Stimulated activated CD8-positive, alpha-beta memory T cell treated with anti-CD3 and anti-CD28 coated beads, Interleukin-12 subunit alpha, Interleukin-12 subunit beta, amount 100 ng/mL, for 1 hour (primary cell): ENCODE data around the gene SYT12.
"Not testable (repeated sequence)": the region's sequence is repeated elsewhere in the genome, so short reads cannot be mapped to it uniquely, and the experiment has no call there.

Experiments
- DNase-seq: peaks from one replicate; pipeline ENCODE4 v3.0.0-alpha.2; 2020; ENCODE audit warnings: low read depth

Gene SYT12

GRCh38 chr11:67022961-67023956, at the start of gene SYT12:
TSS of gene SYT12 (plus strand) at chr11:67023134. CDS start at chr11:67030145, 7,011 bp downstream.
- no peak for DNase-seq

GRCh38 chr11:66973956-66974580, 48.9 kb upstream of the SYT12 start:
- DNase-seq: no peak

GRCh38 chr11:66974724-66975404, 48.1 kb upstream of the SYT12 start, which contains the start of gene C11orf86:
TSS of gene C11orf86 (plus strand) at chr11:66975304. CDS start at chr11:66975363, 59 bp downstream.
- no peak for DNase-seq

- DNase-seq: no peak
These were observed 47.4 kb upstream of the SYT12 start for GRCh38 chr11:66975405-66976027.

- DNase-seq: no peak
These were observed 46.9 kb upstream of the SYT12 start for GRCh38 chr11:66976028-66976467.

- DNase-seq: no peak
These were observed 46.0 kb upstream of the SYT12 start for GRCh38 chr11:66976925-66977324.

- DNase-seq: no peak
These were observed 44.7 kb upstream of the SYT12 start for GRCh38 chr11:66978229-66978628.

- DNase-seq: no peak
These were observed 44.2 kb upstream of the SYT12 start for GRCh38 chr11:66978717-66979116.

GRCh38 chr11:66979336-66979980, 43.5 kb upstream of the SYT12 start:
- DNase-seq: no peak

GRCh38 chr11:66981976-66982578, 40.9 kb upstream of the SYT12 start:
- no peak for DNase-seq

GRCh38 chr11:66983275-66983924, 39.5 kb upstream of the SYT12 start:
- no peak for DNase-seq

- no peak for DNase-seq
These were observed 37.3 kb upstream of the SYT12 start for GRCh38 chr11:66985508-66986177.

GRCh38 chr11:66986178-66986545, 36.8 kb upstream of the SYT12 start:
- no peak for DNase-seq

- DNase-seq: no peak
These were observed 35.7 kb upstream of the SYT12 start for GRCh38 chr11:66987158-66987620.

- DNase-seq: no peak
These were observed 34.9 kb upstream of the SYT12 start for GRCh38 chr11:66987924-66988637.

- not testable (repeated sequence) for DNase-seq
These were observed 34.2 kb upstream of the SYT12 start for GRCh38 chr11:66988741-66989140.

GRCh38 chr11:66989360-66989759, 33.6 kb upstream of the SYT12 start:
- DNase-seq: not testable (repeated sequence)

- DNase-seq: no peak
These were observed 30.9 kb upstream of the SYT12 start for GRCh38 chr11:66992041-66992440.

GRCh38 chr11:66996609-66997273, 26.2 kb upstream of the SYT12 start:
- DNase-seq: no peak
